Naive thymus-derived CD4-positive, alpha-beta T cell (primary cell): ENCODE measurements around the gene GPD1. TPM values are rescaled to one million over a fixed set of nuclear protein-coding genes. Genes with fewer than 3 reads are reported as not detected.

ENCODE experiments used
- ATAC-seq: fragments of 150-1000 bp; cut with Tn5 transposase; 2 replicates; pipeline ENCODE4 v1.10.0; 2021; ENCODE audit warnings: mild to moderate bottlenecking, moderate library complexity
- CTCF ChIA-PET: fragments of 350-600 bp; sonication (Branson Sonifier 250); formaldehyde crosslinking; loops from one replicate; lab custom pipeline; 2021; ENCODE audit warnings: antibody characterized with exemption; lab: Charles Lee
- POLR2A ChIA-PET: fragments of 350-600 bp; sonication (Branson Sonifier 250); formaldehyde crosslinking; loops from one replicate; lab custom pipeline; 2021; ENCODE audit warnings: antibody characterized with exemption, inconsistent platforms; lab: Charles Lee
- DNase-seq, 9 donors: peaks; one replicate each; pipeline versions ENCODE4 v3.0.0 to v3.0.0-alpha.2; 2020 to 2022; ENCODE audit warnings: mixed read lengths in 1 of 9
- H3K27ac ChIP-seq: one replicate; pipeline ENCODE4 v1.7.0; 2013; ENCODE audit warnings: mild to moderate bottlenecking, low read depth, low read length, moderate library complexity
- H3K27me3 ChIP-seq, 2 donors: one replicate each; pipeline ENCODE4 v1.7.0; 2013; ENCODE audit warnings: low read length in 2 of 2, mild to moderate bottlenecking in 2 of 2, moderate library complexity in 2 of 2; ENCODE audit not compliant: control insufficient read depth in 2 of 2, insufficient read depth in 2 of 2
- H3K36me3 ChIP-seq, 3 experiments: 1 replicate in 2 of 3; 2 replicates in 1 of 3; pipeline ENCODE4 v1.7.0; 2013; ENCODE audit warnings: low read length in 3 of 3, mild to moderate bottlenecking in 3 of 3, moderate library complexity in 1 of 3; ENCODE audit not compliant: insufficient read depth in 3 of 3, control insufficient read depth in 2 of 3
- H3K4me1 ChIP-seq, 2 donors: one replicate each; pipeline ENCODE4 v1.7.0; 2013; ENCODE audit warnings: low read length in 2 of 2, mild to moderate bottlenecking in 2 of 2, moderate library complexity in 1 of 2; ENCODE audit not compliant: control insufficient read depth in 2 of 2, insufficient read depth in 2 of 2
- H3K4me3 ChIP-seq: 2 replicates; pipeline ENCODE4 v1.7.0; 2013; ENCODE audit warnings: mild to moderate bottlenecking, low read length
- H3K9me3 ChIP-seq, 3 experiments: 1 replicate in 2 of 3; 2 replicates in 1 of 3; pipeline ENCODE4 v1.7.0; 2013; ENCODE audit warnings: low read length in 3 of 3; ENCODE audit not compliant: control insufficient read depth in 2 of 3
- H3K27ac Mint-ChIP-seq, 9 donors: one replicate each; pipeline ENCODE4 v1.8.0; 2020 to 2022; ENCODE audit warnings: mixed read lengths in 9 of 9, mild to moderate bottlenecking in 8 of 9, moderate library complexity in 5 of 9, inconsistent platforms in 2 of 9
- H3K27me3 Mint-ChIP-seq, 5 donors: one replicate each; pipeline ENCODE4 v1.8.0; 2021 to 2022; ENCODE audit warnings: mixed read lengths in 5 of 5, mild to moderate bottlenecking in 1 of 5
- H3K36me3 Mint-ChIP-seq, 5 donors: one replicate each; pipeline ENCODE4 v1.8.0; 2020 to 2022; ENCODE audit warnings: mixed read lengths in 5 of 5, mild to moderate bottlenecking in 3 of 5, inconsistent platforms in 1 of 5
- H3K4me1 Mint-ChIP-seq, 7 donors: one replicate each; pipeline ENCODE4 v1.8.0; 2020 to 2022; ENCODE audit warnings: mixed read lengths in 7 of 7, mild to moderate bottlenecking in 3 of 7, inconsistent platforms in 1 of 7
- H3K4me3 Mint-ChIP-seq, 10 donors: one replicate each; pipeline ENCODE4 v1.8.0; 2020 to 2022; ENCODE audit warnings: mild to moderate bottlenecking in 10 of 10, mixed read lengths in 10 of 10, moderate library complexity in 6 of 10, inconsistent platforms in 2 of 10
- H3K9me3 Mint-ChIP-seq, 11 donors: one replicate each; pipeline ENCODE4 v1.8.0; 2020 to 2022; ENCODE audit warnings: mixed read lengths in 11 of 11, mild to moderate bottlenecking in 4 of 11, inconsistent platforms in 1 of 11, moderate library complexity in 1 of 11
- intact Hi-C, 2 donors: fragments of 100-400 bp; cut with micrococcal nuclease; formaldehyde crosslinking; loops; one replicate each; pipeline ENCODE4 v1.15.1; 2023
- polyA plus RNA-seq, 2 donors: library from polyadenylated mRNA; unstranded; fragments of 300-500 nt; fragmentation: Illumina TruSeq; gene quantifications; one replicate each; pipeline ENCODE4 v1.2.3, GENCODE V29; 2021
- total RNA-seq, 6 experiments: library from RNA in 5 of 6; stranded (reverse) in 5 of 6; gene quantifications; 1 replicate in 5 of 6; 2 replicates in 1 of 6; pipeline ENCODE4 v1.2.3 and lab custom pipeline; 2021 to 2026

Gene GPD1
- total and polyA plus RNA-seq, 7 experiments from 2014 or later: 0.50 to 1.5 (median 0.60) TPM; not detected in 2

- no peaks in the 10 kb centered on the region for H3K27me3 Mint-ChIP-seq
- Histone ChIP-seq H3K4me3 (no peak overlapping the region), H3K9me3 (no peaks in the 10 kb centered on the region), H3K27me3 (no peaks in the 10 kb centered on the region), H3K4me1 (peaks cover 0 to 5% of the 10 kb centered on the region in 2 donors), H3K36me3 (peaks cover 15 to 74% (median 17%) of the 10 kb centered on the region in 3 experiments), H3K27ac (no peak overlapping the region)
- H3K4me1 Mint-ChIP-seq: peaks cover under 1 to 41% (median 35%) of the 10 kb centered on the region in 7 donors
- intact Hi-C loops: loop anchor here (1.0 to 10.0 kb wide), 3 partner anchors 87 to 1966 kb away; partner anchors contain the start of genes NR4A1 (in 1 of the 2) and PRPF40B (in 1 of the 2)
- no peaks in the 10 kb centered on the region for H3K9me3 Mint-ChIP-seq
- H3K27ac Mint-ChIP-seq: peak overlapping the region in 5 of 9 donors; percentile 43 to 54 (median 53)
- peak in 8 of 9 donors; percentile 22 to 61 (median 50) for DNase-seq
- peak; percentile 52 for ATAC-seq
- ChIA-PET POLR2A (interaction anchor here (1.3 to 4.0 kb wide), 2 partner anchors 23 to 25 kb away, joined by 4 to 23 read pairs; partner anchors contain the start of gene COX14), CTCF (interaction anchor here (0.6 to 3.4 kb wide), 9 partner anchors 13 to 122 kb away, joined by 3 to 20 read pairs (median 5); partner anchors contain the start of gene COX14)
- H3K4me3 Mint-ChIP-seq: peak overlapping the region in 3 of 10 donors; percentile 4 to 76 (median 20)
- H3K36me3 Mint-ChIP-seq: peaks cover 0 to 22% (median 8%) of the 10 kb centered on the region in 5 donors
Observed at GRCh38 chr12:50088577-50089335, 15.1 kb upstream of the GPD1 start.

- Mint-ChIP-seq H3K9me3 (no peaks in the 10 kb centered on the region), H3K4me3 (no peak overlapping the region), H3K4me1 (peaks cover 0 to 38% (median 31%) of the 10 kb centered on the region in 7 donors), H3K27ac (no peak overlapping the region), H3K27me3 (no peaks in the 10 kb centered on the region), H3K36me3 (peaks cover 0 to 23% (median 8%) of the 10 kb centered on the region in 5 donors)
- intact Hi-C loops: loop anchor here in 1 of 2 donors (10.0 kb wide), 2 partner anchors 465 to 1965 kb away; partner anchors contain the start of genes NR4A1 and PRPF40B
- Histone ChIP-seq H3K36me3 (peaks cover 15 to 81% (median 22%) of the 10 kb centered on the region in 3 experiments), H3K27ac (no peak overlapping the region), H3K27me3 (no peaks in the 10 kb centered on the region), H3K4me3 (no peak overlapping the region), H3K9me3 (no peaks in the 10 kb centered on the region), H3K4me1 (peaks cover 0 to 5% of the 10 kb centered on the region in 2 donors)
- no peak for ATAC-seq
- ChIA-PET CTCF (interaction anchor here (0.5 to 3.4 kb wide), 6 partner anchors 12 to 91 kb away, joined by 3 to 20 read pairs (median 6); partner anchors contain the start of gene COX14), POLR2A (interaction anchor here (0.7 to 4.0 kb wide), 3 partner anchors 22 to 25 kb away, joined by 3 to 23 read pairs (median 4); partner anchors contain the start of gene COX14)
- DNase-seq: no peak
Observed at GRCh38 chr12:50089730-50090129, 14.1 kb upstream of the GPD1 start.

GRCh38 chr12:50090391-50090790 lies 13.4 kb upstream of the GPD1 start:
- POLR2A ChIA-PET: interaction anchor here (0.7 to 4.0 kb wide), 2 partner anchors 21 to 26 kb away, joined by 3 to 23 read pairs; partner anchors contain the start of gene COX14
- CTCF ChIA-PET: interaction anchor here (1.4 to 3.4 kb wide), 3 partner anchors 12 to 86 kb away, joined by 4 to 20 read pairs (median 18); partner anchors contain the start of gene COX14
- no peak overlapping the region for H3K4me3 ChIP-seq
- Mint-ChIP-seq H3K4me1 (peaks cover 0 to 35% (median 30%) of the 10 kb centered on the region in 7 donors), H3K9me3 (no peaks in the 10 kb centered on the region), H3K27ac (no peak overlapping the region), H3K27me3 (no peaks in the 10 kb centered on the region), H3K4me3 (no peak overlapping the region), H3K36me3 (peaks cover 0 to 29% (median 12%) of the 10 kb centered on the region in 5 donors)
- intact Hi-C loops: no loop called here
- DNase-seq (no peak), ATAC-seq (no peak)
- no peaks in the 10 kb centered on the region for H3K9me3 ChIP-seq
- H3K27me3 ChIP-seq: no peaks in the 10 kb centered on the region
- peaks cover 15 to 81% (median 24%) of the 10 kb centered on the region in 3 experiments for H3K36me3 ChIP-seq
- peaks cover 0 to 5% of the 10 kb centered on the region in 2 donors for H3K4me1 ChIP-seq
- H3K27ac ChIP-seq: no peak overlapping the region

GRCh38 chr12:50097952-50098351 lies 5.9 kb upstream of the GPD1 start:
- ChIA-PET CTCF (interaction anchor here (0.6 to 1.7 kb wide), 2 partner anchors 14 to 936 kb away, joined by 3 to 9 read pairs; partner anchors contain the start of gene COX14), POLR2A (interaction anchor here (3.5 kb wide), 1 partner anchor 13 kb away, joined by 26 read pairs; the partner anchor contains the start of gene COX14)
- H3K36me3 Mint-ChIP-seq: peaks cover 14 to 44% (median 34%) of the 10 kb centered on the region in 5 donors
- peaks cover 0 to 5% (median 0%) of the 10 kb centered on the region in 7 donors for H3K4me1 Mint-ChIP-seq
- intact Hi-C loops: no loop called here
- H3K4me3 ChIP-seq: no peak overlapping the region
- H3K4me1 ChIP-seq: no peaks in the 10 kb centered on the region
- no peak for DNase-seq
- no peak overlapping the region for H3K27ac ChIP-seq
- peak overlapping the region in 1 of 9 donors; percentile 12 for H3K27ac Mint-ChIP-seq
- no peaks in the 10 kb centered on the region for H3K9me3 Mint-ChIP-seq
- peaks cover 13 to 77% (median 33%) of the 10 kb centered on the region in 3 experiments for H3K36me3 ChIP-seq
- no peak for ATAC-seq
- no peaks in the 10 kb centered on the region for H3K9me3 ChIP-seq
- peaks cover 0 to 3% of the 10 kb centered on the region in 2 donors for H3K27me3 ChIP-seq
- no peaks in the 10 kb centered on the region for H3K27me3 Mint-ChIP-seq
- no peak overlapping the region for H3K4me3 Mint-ChIP-seq

- Histone ChIP-seq H3K9me3 (no peaks in the 10 kb centered on the region), H3K4me1 (no peaks in the 10 kb centered on the region), H3K27me3 (peaks cover 0 to 3% of the 10 kb centered on the region in 2 donors), H3K36me3 (peaks cover 13 to 63% (median 29%) of the 10 kb centered on the region in 3 experiments), H3K4me3 (no peak overlapping the region), H3K27ac (no peak overlapping the region)
- H3K36me3 Mint-ChIP-seq: peaks cover 14 to 41% (median 34%) of the 10 kb centered on the region in 5 donors
- peak overlapping the region in 5 of 9 donors; percentile 15 to 51 (median 28) for H3K27ac Mint-ChIP-seq
- H3K4me1 Mint-ChIP-seq: peaks cover 0 to 7% (median 0%) of the 10 kb centered on the region in 7 donors
- H3K9me3 Mint-ChIP-seq: no peaks in the 10 kb centered on the region
- no peak overlapping the region for H3K4me3 Mint-ChIP-seq
- ATAC-seq: no peak
- DNase-seq: no peak
- ChIA-PET POLR2A (interaction anchor here (1.0 kb wide), 1 partner anchor 13 kb away, joined by 3 read pairs; the partner anchor contains the start of gene COX14), CTCF (interaction anchor here (2.4 kb wide), 1 partner anchor 12 kb away, joined by 9 read pairs; the partner anchor contains the start of gene COX14)
- intact Hi-C loops: no loop called here
- no peaks in the 10 kb centered on the region for H3K27me3 Mint-ChIP-seq
Observed at GRCh38 chr12:50099302-50100008, 4.4 kb upstream of the GPD1 start.
